HG02943 (cell line): ENCODE measurements around the gene NR5A2.
A peak's percentile ranks its signal among the peaks of the same experiment; 100 is the strongest.

Source experiments
- ATAC-seq: cut with Tn5 transposase; IDR thresholded peaks from one replicate; pipeline ENCODE4 v1.9.1; 2021; ENCODE audit warnings: mild to moderate bottlenecking, low read depth, moderate library complexity; ENCODE audit not compliant: unreplicated experiment

The NR5A2 gene

DNA sequence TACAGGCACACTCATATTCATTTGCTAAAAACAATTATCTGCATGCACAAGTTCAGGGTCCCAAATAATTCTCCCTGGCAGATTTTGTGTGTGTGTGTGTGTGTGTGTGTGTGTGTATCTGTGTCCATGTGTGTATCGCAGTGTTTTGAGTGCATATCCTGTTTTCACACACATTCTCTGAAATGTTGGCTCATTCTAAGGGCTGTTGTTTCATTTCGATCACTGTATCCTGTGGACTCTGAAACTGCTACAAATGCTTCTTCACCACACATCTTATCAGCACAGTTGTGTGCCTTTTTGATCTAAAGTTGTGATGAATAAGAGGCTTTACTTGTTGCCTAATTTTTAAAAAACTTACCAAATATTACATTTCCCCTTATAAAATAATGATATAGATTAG is 34.6 kb downstream of the NR5A2 start:
- no peak for ATAC-seq

GRCh38 chr1:200072636-200073285 is 45.3 kb downstream of the NR5A2 start:
- peak; percentile 91 for ATAC-seq

DNA sequence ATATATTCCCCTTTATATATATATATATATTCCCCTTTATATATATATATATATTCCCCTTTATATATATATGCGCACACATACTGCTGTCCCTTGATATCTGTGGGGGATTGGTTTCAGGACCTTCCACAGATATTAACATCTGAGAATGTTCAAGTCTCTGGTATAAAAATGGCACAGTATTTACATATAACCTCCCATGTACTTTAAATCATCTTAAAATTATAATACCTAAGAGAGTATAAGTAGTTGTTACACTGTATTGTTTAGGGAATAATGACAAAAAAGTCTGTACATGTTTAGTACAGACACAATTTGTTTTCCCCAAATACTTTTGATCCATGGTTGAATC is 45.8 kb downstream of the NR5A2 start:
- peak; percentile 52 for ATAC-seq

- ATAC-seq, result no peak
Measured at GRCh38 chr1:200075522-200075921, 48.0 kb downstream of the NR5A2 start.

GRCh38 chr1:200075938-200076546 is 48.5 kb downstream of the NR5A2 start:
- ATAC-seq, result no peak

GRCh38 chr1:200079232-200079940 is 51.9 kb downstream of the NR5A2 start:
- no peak for ATAC-seq

DNA sequence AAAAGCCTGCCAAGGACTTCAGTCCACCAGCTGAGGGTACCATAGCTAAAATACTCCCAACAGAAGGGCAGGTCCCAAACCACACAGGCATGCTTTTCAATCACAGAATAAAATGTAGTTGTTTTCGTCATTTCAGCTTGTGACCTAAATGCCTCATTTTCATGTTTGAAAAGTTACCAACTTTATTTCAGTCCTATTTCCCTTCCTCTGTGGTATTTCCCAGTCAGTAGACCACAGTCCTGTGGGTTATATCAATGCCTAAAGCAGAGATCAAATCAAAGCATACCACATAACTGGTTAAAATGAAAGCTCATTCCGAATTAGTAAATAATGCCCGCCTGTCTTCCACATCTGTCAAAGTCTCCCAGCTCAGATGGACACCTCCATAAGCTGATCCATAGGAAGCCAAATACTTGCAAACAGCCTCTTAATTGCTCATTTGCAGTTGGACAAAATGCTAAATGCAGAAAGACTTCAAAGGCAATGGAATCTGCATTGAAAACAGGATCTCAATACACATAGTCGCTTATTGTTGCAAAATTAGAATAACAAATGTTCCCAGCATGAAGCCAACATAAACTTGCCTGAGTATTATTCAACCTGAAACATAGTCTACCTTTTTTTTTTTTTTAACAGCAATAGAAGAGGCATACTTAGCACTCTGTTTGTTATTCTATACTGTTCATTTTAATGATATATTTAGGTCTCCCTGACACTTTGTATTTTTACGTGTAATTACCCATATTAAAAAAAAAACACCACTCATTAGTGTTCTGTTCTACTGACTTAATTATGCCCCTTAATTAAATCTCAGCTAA is 53.9 kb downstream of the NR5A2 start:
- no peak for ATAC-seq

DNA sequence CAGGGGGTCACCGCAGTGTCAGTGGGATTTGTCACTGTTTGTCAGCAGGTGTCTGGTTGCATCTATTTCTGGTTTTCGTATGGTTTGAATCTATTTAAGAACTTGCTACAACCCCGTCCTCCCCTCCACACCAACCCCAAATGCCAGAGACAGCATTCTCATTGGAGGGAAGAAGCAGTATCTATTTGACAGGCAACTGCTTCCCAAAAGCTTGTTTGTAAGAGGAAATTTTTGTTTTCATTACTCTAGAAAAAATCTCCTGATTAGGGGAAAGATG is 54.4 kb downstream of the NR5A2 start:
- no peak for ATAC-seq

DNA sequence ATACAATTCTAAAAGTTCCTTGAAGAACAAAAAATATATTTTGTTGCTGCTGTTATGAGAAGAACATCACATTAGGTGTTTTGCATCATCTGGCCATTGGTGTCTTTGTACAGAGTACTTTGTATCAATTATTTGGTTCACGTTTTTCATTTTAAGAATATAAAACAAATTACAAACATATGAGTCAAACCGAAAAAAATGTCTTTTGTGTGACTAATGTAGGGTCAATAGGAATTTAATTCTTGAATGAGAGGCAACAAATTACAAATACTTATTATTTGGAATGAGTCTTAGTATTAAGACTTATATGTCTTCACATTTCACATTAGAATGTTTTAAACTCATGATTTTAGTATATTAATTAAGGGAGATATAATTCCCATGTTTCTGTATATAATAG is 54.8 kb downstream of the NR5A2 start:
- no peak for ATAC-seq

DNA sequence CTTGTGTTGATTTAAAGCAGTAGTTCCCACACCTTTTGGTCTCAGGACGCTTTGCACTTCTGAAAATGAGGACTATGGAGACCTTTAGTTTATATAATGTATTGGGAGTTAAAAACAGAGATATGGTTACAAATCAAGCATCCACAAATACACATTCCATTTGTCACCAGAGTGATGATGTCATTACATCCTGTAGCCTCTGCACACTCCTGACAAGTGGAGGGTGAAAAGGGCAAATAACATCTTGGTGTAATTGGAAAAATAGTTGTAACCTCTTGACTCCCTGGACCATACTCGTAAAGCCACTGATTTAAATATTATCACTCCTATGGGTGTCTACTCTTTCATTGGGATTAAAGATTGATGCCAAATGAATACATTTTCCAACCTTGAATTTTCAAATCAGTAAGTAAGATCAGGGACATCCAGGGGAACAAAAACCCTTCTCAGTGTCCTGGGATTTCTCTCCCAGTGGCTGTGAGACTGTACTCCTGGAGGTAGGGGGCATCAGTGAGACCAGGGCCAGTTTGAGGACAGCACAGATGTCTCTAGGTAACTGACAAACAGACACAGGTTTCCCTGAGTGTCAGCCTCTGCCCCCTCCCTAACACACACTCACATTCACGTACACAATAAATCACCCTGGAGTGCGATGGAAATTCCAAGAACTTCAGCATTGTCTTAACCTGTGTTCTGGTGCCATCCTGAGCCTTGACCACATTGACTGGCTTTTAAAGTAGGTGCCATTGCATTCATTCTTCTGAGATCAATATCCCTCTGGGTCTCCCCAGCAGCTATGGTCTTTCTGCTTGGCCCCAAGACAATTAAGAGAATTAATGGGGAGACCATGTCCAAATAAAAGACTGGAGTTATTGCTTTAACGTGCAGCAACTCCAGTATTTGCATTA is 63.0 kb downstream of the NR5A2 start:
- no peak for ATAC-seq

DNA sequence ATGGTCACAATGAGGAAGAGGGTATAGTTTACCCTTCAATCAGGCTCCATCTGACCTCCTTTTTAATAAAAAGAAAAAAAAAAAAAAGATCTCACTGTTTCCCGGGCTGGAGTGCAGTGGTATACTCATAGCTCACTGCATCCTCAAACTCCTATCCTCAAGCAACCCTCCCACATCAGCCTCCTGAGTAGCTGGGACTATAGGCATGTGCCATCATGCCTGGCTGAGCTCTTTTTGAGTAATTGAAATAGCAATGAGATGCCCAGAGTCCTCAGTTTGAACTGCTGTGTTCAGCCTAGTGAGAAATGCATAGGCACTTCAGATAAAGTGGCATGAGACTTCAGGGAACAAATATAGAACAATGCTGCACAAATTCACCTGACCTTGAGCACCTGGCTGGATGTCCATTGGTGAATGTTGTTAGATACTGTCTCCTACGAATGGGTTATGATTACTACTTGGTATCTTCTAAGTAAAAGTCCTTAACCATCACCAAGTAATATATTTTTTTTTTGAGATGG is 67.6 kb downstream of the NR5A2 start:
- no peak for ATAC-seq

- no peak for ATAC-seq
Measured at GRCh38 chr1:200096774-200097173, 69.3 kb downstream of the NR5A2 start.

- ATAC-seq, result no peak
Measured at GRCh38 chr1:200099040-200099439, 71.5 kb downstream of the NR5A2 start.

DNA sequence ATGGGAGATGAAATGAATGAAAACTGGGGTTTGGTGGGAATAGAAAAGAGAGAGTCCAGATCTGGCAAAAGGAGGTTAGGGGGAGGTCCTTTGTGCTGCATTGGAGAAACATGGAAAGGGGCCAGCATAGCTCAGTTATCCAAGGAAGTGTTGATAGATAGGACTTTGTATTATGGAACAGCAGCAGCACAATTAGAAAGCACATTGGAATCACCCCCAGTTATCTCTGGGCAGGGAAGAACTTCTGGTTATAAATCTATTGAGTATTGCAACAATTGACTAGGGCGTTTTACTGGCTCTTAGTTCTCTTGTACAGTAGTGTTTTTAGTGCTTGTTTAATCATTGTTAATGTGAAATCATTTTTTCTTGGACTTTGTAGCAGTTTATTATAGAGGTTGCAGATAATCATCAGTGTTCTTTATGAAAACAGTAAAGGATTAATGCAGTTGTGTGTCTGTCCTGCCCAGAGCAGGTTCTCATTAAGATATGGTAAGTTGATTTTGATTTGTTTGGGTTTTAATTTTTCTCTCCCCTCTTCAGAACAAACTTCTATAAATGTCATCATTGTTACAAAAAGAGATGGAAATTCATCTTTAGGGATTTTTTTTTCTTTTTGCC is 76.6 kb downstream of the NR5A2 start:
- no peak for ATAC-seq

- ATAC-seq, result no peak
Measured at GRCh38 chr1:200107004-200107470, 79.5 kb downstream of the NR5A2 start.

GRCh38 chr1:200108659-200109058 is 81.1 kb downstream of the NR5A2 start:
- ATAC-seq, result no peak

GRCh38 chr1:200112290-200112689 is 84.8 kb downstream of the NR5A2 start:
- no peak for ATAC-seq

- no peak for ATAC-seq
Measured at GRCh38 chr1:200115532-200115931, 88.0 kb downstream of the NR5A2 start.

DNA sequence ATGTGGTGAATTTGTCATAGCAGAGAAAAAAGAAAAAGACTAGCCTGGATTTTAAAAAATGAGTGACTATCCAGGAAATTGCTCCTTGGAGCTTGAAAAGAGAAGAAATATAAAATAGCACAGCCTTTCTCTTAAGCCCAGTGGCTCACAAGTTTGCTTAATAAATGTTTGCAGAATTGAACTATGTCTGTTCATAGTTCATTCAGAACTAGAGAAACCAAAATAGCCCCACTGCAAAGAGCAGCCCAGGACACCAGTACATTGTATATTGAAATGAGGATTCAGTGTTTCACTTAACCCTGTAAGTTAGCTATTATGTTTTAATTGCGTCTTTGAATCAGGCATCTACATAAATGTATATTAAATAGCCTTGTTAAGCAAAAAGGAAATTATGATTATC is 88.8 kb downstream of the NR5A2 start:
- no peak for ATAC-seq
